OCI-LY1 (cell line): ENCODE data around the gene TUBB3.

Source experiments
- H2AFZ ChIP-seq: fragments of 200-600 bp; sonication (generic), shearing (Covaris generic); 2 replicates; pipeline ENCODE4 v1.6.0; 2014; ENCODE audit warnings: antibody characterized with exemption, mild to moderate bottlenecking, low read length
- H3F3A ChIP-seq: fragments of 200-600 bp; sonication (generic), shearing (Covaris generic); 2 replicates; pipeline ENCODE4 v1.6.0; 2014; ENCODE audit warnings: mild to moderate bottlenecking, antibody characterized with exemption, low read length, moderate library complexity; ENCODE audit not compliant: insufficient read depth
- H3K27ac ChIP-seq: fragments of 200-600 bp; sonication (generic); 2 replicates; pipeline ENCODE4 v1.5.1; 2014; ENCODE audit warnings: low read length, mixed run types, mild to moderate bottlenecking, low read depth; ENCODE audit not compliant: poor library complexity, severe bottlenecking
- H3K27me3 ChIP-seq: fragments of 200-600 bp; sonication (generic); 2 replicates; pipeline ENCODE4 v1.6.0; 2014; ENCODE audit warnings: antibody characterized with exemption, mild to moderate bottlenecking, low read length, moderate library complexity; ENCODE audit not compliant: insufficient read depth
- H3K36me3 ChIP-seq: fragments of 200-600 bp; sonication (generic); 2 replicates; pipeline ENCODE4 v1.6.1; 2014; ENCODE audit warnings: mild to moderate bottlenecking, antibody characterized with exemption, low read length, moderate library complexity, mixed read lengths; ENCODE audit not compliant: insufficient read depth
- H3K4me1 ChIP-seq: fragments of 200-600 bp; sonication (generic); 2 replicates; pipeline ENCODE4 v1.5.1; 2014; ENCODE audit warnings: mild to moderate bottlenecking, low read length, moderate library complexity; ENCODE audit not compliant: insufficient read depth, severe bottlenecking
- H3K4me2 ChIP-seq: fragments of 200-600 bp; sonication (generic), shearing (Covaris generic); 2 replicates; pipeline ENCODE4 v1.6.1; 2014; ENCODE audit warnings: low read length
- H3K4me3 ChIP-seq: fragments of 200-600 bp; sonication (generic); 2 replicates; pipeline ENCODE4 v1.5.1; 2014; ENCODE audit warnings: low read length, low read depth, mild to moderate bottlenecking, mixed read lengths; ENCODE audit not compliant: poor library complexity, severe bottlenecking
- H3K79me2 ChIP-seq: fragments of 200-600 bp; shearing (Covaris generic); 2 replicates; pipeline ENCODE4 v1.6.1; 2016; ENCODE audit warnings: mixed run types, low read length, mixed read lengths; ENCODE audit not compliant: insufficient read depth
- H3K9ac ChIP-seq: fragments of 200-600 bp; sonication (generic), shearing (Covaris generic); 2 replicates; pipeline ENCODE4 v1.6.1; 2014; ENCODE audit warnings: mild to moderate bottlenecking, low read length, mixed read lengths
- H3K9me2 ChIP-seq: fragments of 200-600 bp; sonication (generic), shearing (Covaris generic); 2 replicates; pipeline ENCODE4 v1.6.1; 2014; ENCODE audit warnings: low read depth, mild to moderate bottlenecking, low read length, mixed read lengths
- H3K9me3 ChIP-seq: fragments of 200-600 bp; shearing (Covaris generic); 2 replicates; pipeline ENCODE4 v1.6.1; 2014; ENCODE audit warnings: low read length, mixed read lengths
- H4K20me1 ChIP-seq: fragments of 200-600 bp; sonication (generic), shearing (Covaris generic); 2 replicates; pipeline ENCODE4 v1.6.0; 2016; ENCODE audit warnings: mild to moderate bottlenecking, low read length; ENCODE audit not compliant: insufficient read depth
- CTCF ChIP-seq: fragments of 200-600 bp; sonication (generic), shearing (Covaris generic); IDR thresholded peaks from 2 replicates; pipeline ENCODE4 v1.5.1; 2017; ENCODE audit warnings: mild to moderate bottlenecking, antibody characterized with exemption, low read length, moderate library complexity, mixed read lengths
- EZH2 ChIP-seq: fragments of 200-600 bp; sonication (generic), shearing (Covaris generic); IDR thresholded peaks from 2 replicates; pipeline ENCODE4 v1.8.0; 2017; ENCODE audit warnings: borderline replicate concordance, mixed run types, mild to moderate bottlenecking, antibody characterized with exemption, low read length, moderate library complexity, mixed read lengths

Gene TUBB3

GRCh38 chr16:89985219-89985618, 62.1 kb downstream of the TUBB3 start:
- Histone ChIP-seq H3K79me2 (no peaks in the 10 kb centered on the region), H3K4me2 (no peak overlapping the region), H3K36me3 (peaks cover 82% of the 10 kb centered on the region), H3K9ac (no peak overlapping the region), H3F3A (no peaks in the 10 kb centered on the region), H3K27me3 (no peaks in the 10 kb centered on the region), H3K4me1 (no peaks in the 10 kb centered on the region), H3K9me3 (no peaks in the 10 kb centered on the region), H3K9me2 (no peaks in the 10 kb centered on the region), H3K27ac (no peak overlapping the region), H3K4me3 (no peak overlapping the region), H4K20me1 (no peaks in the 10 kb centered on the region), H2AFZ (no peak overlapping the region)
- TF ChIP-seq EZH2 (no peak), CTCF (no peak)
